GM08714 (cell line): Measurements from ENCODE around the gene DSCAML1.

Experiments used
- H3K4me3 ChIP-seq: fragments of 200-500 bp; sonication (Bioruptor generic); 2 replicates; pipeline ENCODE4 v1.5.1; 2014; ENCODE audit warnings: mild to moderate bottlenecking, low read length, inconsistent platforms
- ZNF274 ChIP-seq: IDR thresholded peaks from 2 replicates; pipeline ENCODE4 v1.6.1; 2012; ENCODE audit warnings: mild to moderate bottlenecking, low read depth, low read length

Gene DSCAML1

GRCh38 chr11:117394221-117394925 lies 402.6 kb downstream of the DSCAML1 start:
- no peak for TF ChIP-seq ZNF274
- no peak overlapping the region for H3K4me3 ChIP-seq

- no peak for TF ChIP-seq ZNF274
- no peak overlapping the region for H3K4me3 ChIP-seq
Observed at GRCh38 chr11:117392979-117393378, 404.0 kb downstream of the DSCAML1 start.

GRCh38 chr11:117392001-117392690 lies 404.9 kb downstream of the DSCAML1 start:
- TF ChIP-seq ZNF274 = no peak
- no peak overlapping the region for H3K4me3 ChIP-seq

DNA sequence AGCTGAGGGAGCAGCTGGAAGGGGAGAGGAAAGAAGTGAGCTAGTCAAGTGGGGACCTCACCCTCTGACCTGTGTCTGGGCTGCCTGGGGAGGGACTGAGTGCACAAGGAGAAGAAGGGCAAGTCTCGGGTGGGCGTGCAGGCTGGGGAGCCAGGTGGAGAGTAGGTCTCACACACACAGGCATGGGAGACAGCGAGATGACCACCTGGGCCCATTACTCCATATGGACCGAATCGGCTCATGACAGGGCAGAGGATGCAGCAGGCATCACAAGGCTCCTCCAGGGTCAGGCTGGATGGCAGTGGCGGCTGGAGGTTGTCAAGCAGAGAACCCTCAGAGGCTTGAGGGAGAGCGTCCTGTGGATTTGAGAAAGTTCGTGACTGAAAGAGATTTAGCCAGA lies 405.8 kb downstream of the DSCAML1 start:
- no peak overlapping the region for H3K4me3 ChIP-seq
- TF ChIP-seq ZNF274 = no peak

DNA sequence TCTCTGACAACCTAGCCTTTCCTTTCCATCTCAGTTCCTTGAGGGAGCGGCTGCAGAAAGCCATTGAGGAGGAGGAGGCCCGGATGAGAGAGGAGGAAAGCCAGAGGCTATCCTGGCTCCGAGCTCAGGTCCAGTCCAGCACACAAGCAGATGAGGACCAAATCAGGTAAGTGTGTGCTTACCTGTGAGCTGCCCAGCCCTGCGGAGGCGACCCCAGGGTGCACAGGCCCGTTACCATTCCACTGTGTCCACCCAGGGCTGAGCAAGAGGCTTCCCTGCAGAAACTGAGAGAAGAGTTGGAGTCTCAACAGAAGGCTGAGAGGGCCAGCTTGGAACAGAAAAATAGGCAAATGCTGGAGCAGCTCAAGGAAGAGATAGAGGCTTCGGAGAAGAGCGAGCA lies 406.3 kb downstream of the DSCAML1 start:
- no peak for TF ChIP-seq ZNF274
- H3K4me3 ChIP-seq = no peak overlapping the region

DNA sequence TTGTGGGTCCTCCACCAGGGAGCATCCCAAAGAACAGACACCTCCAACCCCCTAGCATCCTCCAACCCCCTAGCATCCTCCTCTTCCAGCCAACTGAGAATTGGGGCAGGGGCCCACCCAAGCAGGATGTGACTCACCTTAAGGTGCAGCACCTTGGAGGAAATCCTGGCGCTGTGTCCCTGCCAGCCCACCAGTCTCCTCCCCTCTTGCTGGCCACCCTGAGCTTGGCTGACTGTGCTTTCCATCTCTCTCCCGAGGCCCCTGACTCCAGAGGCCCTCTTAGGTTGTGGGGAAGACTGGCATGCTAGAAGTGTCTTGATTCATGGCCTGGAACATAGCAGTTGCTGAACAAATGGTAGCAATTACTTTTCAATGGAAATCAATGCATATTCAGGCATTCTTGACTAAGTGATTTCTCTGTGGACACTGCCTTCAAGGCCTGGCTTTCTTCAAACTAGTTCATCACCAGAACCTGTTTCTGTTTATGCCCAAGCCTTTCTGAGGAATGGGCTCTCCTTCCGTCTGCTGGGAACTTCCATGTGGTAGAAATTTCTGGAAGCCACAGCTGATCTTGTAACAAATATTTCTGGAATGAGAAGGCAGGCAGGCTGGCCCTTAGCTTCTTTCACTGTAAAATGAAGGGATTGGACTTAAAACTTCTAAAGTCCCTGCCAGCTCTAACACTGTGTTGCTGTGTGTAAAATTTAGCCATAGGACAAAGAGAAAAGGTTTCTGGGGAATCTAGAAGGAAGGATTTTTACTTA lies 408.8 kb downstream of the DSCAML1 start:
- TF ChIP-seq ZNF274 = no peak
- no peak overlapping the region for H3K4me3 ChIP-seq

DNA sequence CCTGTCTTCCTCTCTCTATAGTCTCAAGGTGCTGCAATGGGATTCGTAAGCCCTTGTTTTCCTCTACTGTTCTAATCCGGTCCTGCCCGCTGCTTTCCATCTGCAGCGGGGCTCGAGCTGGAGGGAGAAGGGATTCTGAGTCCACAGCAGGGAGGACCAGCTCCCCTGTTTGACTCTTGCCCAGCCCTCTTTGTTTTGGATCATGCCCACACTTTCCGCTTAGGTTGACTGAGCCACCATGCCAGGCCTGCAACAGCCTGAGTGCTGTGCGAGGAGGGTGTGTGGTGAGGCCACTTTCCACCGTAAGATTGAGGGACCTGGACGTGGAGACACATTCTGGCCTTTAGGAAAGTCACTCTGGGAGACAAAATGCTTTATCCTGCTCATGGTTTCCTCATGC lies 411.1 kb downstream of the DSCAML1 start:
- no peak overlapping the region for H3K4me3 ChIP-seq
- no peak for TF ChIP-seq ZNF274

DNA sequence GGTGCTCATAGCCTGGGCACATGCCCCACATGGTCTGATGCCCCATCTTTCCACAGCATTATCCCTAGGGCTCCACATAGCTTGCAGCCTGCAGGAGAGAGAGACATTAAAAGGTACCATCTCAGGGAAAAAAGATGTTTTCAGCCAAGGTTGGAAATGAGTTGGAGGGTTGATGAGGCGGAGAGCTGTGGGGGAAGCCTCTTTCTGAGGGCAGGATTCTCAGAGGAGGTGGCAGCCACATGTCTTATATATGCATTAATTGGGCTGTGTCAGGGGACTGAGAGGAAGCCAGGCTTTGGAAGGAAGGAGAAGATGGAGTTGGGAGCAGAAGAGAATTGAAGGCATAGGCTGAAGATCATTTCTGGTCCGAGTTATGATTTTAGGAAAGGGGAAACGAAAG lies 411.5 kb downstream of the DSCAML1 start:
- H3K4me3 ChIP-seq = no peak overlapping the region
- TF ChIP-seq ZNF274 = no peak

GRCh38 chr11:117384045-117384444 lies 413.0 kb downstream of the DSCAML1 start:
- no peak for TF ChIP-seq ZNF274
- no peak overlapping the region for H3K4me3 ChIP-seq

GRCh38 chr11:117382746-117383145 lies 414.3 kb downstream of the DSCAML1 start:
- H3K4me3 ChIP-seq = no peak overlapping the region
- TF ChIP-seq ZNF274 = no peak

- no peak overlapping the region for H3K4me3 ChIP-seq
- no peak for TF ChIP-seq ZNF274
Observed at GRCh38 chr11:117381481-117382387, 415.3 kb downstream of the DSCAML1 start.

DNA sequence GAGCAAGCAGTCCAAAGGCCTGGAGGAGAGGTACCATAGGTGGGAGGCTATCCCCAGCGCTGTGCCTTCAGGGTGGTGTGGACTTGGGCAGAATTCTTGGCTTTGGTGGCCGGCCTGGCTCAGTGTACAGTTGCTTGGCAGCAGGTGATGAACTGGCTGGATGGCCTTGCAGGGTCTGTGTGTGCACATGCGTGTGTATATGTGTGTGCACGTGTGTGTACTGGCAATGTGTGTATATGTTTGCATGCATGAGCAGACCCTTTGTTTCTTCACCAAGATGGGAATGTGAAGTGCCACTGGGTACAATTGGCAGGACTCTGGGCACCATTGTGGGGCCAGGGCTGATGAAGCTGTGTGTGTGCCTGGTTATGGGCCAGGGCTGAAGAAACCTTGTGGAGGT lies 416.3 kb downstream of the DSCAML1 start:
- TF ChIP-seq ZNF274 = no peak
- no peak overlapping the region for H3K4me3 ChIP-seq

GRCh38 chr11:117378976-117379865 lies 417.8 kb downstream of the DSCAML1 start:
- no peak for TF ChIP-seq ZNF274

More at GRCh38 chr11:117378976-117379865, 417.8 kb downstream of the DSCAML1 start:
- H3K4me3 ChIP-seq = no peak overlapping the region
